Caco-2 (cell line): ENCODE measurements around the gene GPR39. TPM values are rescaled to one million over a fixed set of nuclear protein-coding genes. Genes with fewer than 3 reads are reported as not detected.

Experiments used
- BruUV-seq: library from RNA; stranded (reverse); fragments of 400-500 nt; replicated peaks from 2 replicates; lab custom pipeline; 2021; lab: Mats Ljungman, UMichigan
- CTCF ChIA-PET: fragments of 300-600 bp; sonication (Branson Sonifier 250); formaldehyde crosslinking; loops from one replicate; lab custom pipeline; 2022; ENCODE audit warnings: antibody characterized with exemption; lab: Charles Lee
- POLR2A ChIA-PET: fragments of 300-600 bp; sonication (Branson Sonifier 250); formaldehyde crosslinking; loops from one replicate; lab custom pipeline; 2022; ENCODE audit warnings: antibody characterized with exemption; lab: Charles Lee
- DNase-seq, 2 experiments: peaks; one replicate each; pipeline versions ENCODE4 v3.0.0 to v3.0.0-alpha.2; 2020 to 2022
- H3K27me3 ChIP-seq: replicated peaks from 2 replicates; pipeline ENCODE4 v1.6.0; 2011; ENCODE audit warnings: low read length; ENCODE audit not compliant: control insufficient read depth, insufficient read depth
- H3K36me3 ChIP-seq: 2 replicates; pipeline ENCODE4 v1.5.1; 2011; ENCODE audit warnings: low read length; ENCODE audit not compliant: control insufficient read depth, insufficient read depth
- H3K4me1 ChIP-seq: fragments of 250-450 bp; sonication (Bioruptor Pico); 2 replicates; pipeline ENCODE4 v1.5.1; 2020; ENCODE audit warnings: mild to moderate bottlenecking
- H3K4me3 ChIP-seq: 2 replicates; pipeline ENCODE4 v1.5.1; 2011; ENCODE audit warnings: low read depth, mild to moderate bottlenecking, control low read depth, low read length
- H3K9me3 ChIP-seq: fragments of 250-450 bp; sonication (Bioruptor Pico); 2 replicates; pipeline ENCODE4 v1.5.1; 2020; ENCODE audit warnings: mild to moderate bottlenecking, moderate library complexity
- H3K27ac Mint-ChIP-seq: one replicate; pipeline ENCODE4 v1.8.0; 2022; ENCODE audit warnings: mixed read lengths; ENCODE audit not compliant: unreplicated experiment
- H3K27me3 Mint-ChIP-seq: one replicate; pipeline ENCODE4 v1.8.0; 2022; ENCODE audit warnings: mixed read lengths; ENCODE audit not compliant: insufficient read depth, unreplicated experiment
- H3K36me3 Mint-ChIP-seq: one replicate; pipeline ENCODE4 v1.8.0; 2022; ENCODE audit warnings: mild to moderate bottlenecking, mixed read lengths; ENCODE audit not compliant: insufficient read depth, unreplicated experiment
- H3K4me1 Mint-ChIP-seq: one replicate; pipeline ENCODE4 v1.8.0; 2022; ENCODE audit warnings: low read depth, mixed read lengths; ENCODE audit not compliant: unreplicated experiment
- H3K4me3 Mint-ChIP-seq: one replicate; pipeline ENCODE4 v1.8.0; 2022; ENCODE audit warnings: mild to moderate bottlenecking, moderate library complexity, mixed read lengths; ENCODE audit not compliant: unreplicated experiment
- H3K9me3 Mint-ChIP-seq: one replicate; pipeline ENCODE4 v1.8.0; 2022; ENCODE audit warnings: mixed read lengths; ENCODE audit not compliant: unreplicated experiment
- CTCF ChIP-seq, 2 experiments: fragments of 200-600 bp in 1 of 2; IDR thresholded peaks; 1 replicate in 1 of 2; 2 replicates in 1 of 2; pipeline versions ENCODE4 v1.5.1 to v1.8.0; 2011 to 2022; ENCODE audit warnings: antibody characterized with exemption in 1 of 2, control low read depth in 1 of 2, inconsistent platforms in 1 of 2, low read depth in 1 of 2, low read length in 1 of 2, mild to moderate bottlenecking in 1 of 2, moderate library complexity in 1 of 2; ENCODE audit not compliant: insufficient read depth in 1 of 2, severe bottlenecking in 1 of 2, unreplicated experiment in 1 of 2
- intact Hi-C: fragments of 100-400 bp; cut with micrococcal nuclease; formaldehyde crosslinking; loops from one replicate; pipeline ENCODE4 v1.10.0; 2022; ENCODE audit not compliant: unreplicated experiment
- total RNA-seq: library from RNA; stranded (reverse); gene quantifications from 2 replicates; pipeline ENCODE4 v1.2.3, GENCODE V29; 2022

Gene GPR39
- total RNA-seq, 1 experiment from 2014 or later = 26.8 TPM

- no TSS peak for BruUV-seq
- H3K27me3 Mint-ChIP-seq = no peaks in the 10 kb centered on the region
- Histone ChIP-seq H3K36me3 (no peaks in the 10 kb centered on the region), H3K27me3 (no peaks in the 10 kb centered on the region), H3K4me3 (no peak overlapping the region), H3K4me1 (no peaks in the 10 kb centered on the region; the same call in 1 of the 2 replicates), H3K9me3 (no peaks in the 10 kb centered on the region)
- no peak for TF ChIP-seq CTCF (IDR thresholded peaks at IDR 0.05; ENCODE audit: insufficient read depth in 1 of 2, low read depth in 1 of 2, low read length in 1 of 2, severe bottlenecking in 1 of 2, unreplicated experiment in 1 of 2)
- peaks cover 6% of the 10 kb centered on the region for H3K36me3 Mint-ChIP-seq
- H3K4me3 Mint-ChIP-seq = no peak overlapping the region
- H3K9me3 Mint-ChIP-seq = no peaks in the 10 kb centered on the region
- DNase-seq = no peak
- ChIA-PET POLR2A (no interaction called here), CTCF (no interaction called here)
- no peak overlapping the region for H3K27ac Mint-ChIP-seq
- intact Hi-C loops = no loop called here
- peaks cover 9% of the 10 kb centered on the region for H3K4me1 Mint-ChIP-seq
These were observed 202.1 kb downstream of the GPR39 start for GRCh38 chr2:132618734-132619133.

GRCh38 chr2:132620115-132620514, 203.5 kb downstream of the GPR39 start:
- DNase-seq = no peak
- intact Hi-C loops = no loop called here
- Mint-ChIP-seq H3K27me3 (no peaks in the 10 kb centered on the region), H3K4me1 (peaks cover 9% of the 10 kb centered on the region), H3K27ac (no peak overlapping the region), H3K9me3 (peaks cover 7% of the 10 kb centered on the region), H3K36me3 (peaks cover 4% of the 10 kb centered on the region), H3K4me3 (no peak overlapping the region)
- ChIA-PET CTCF (no interaction called here), POLR2A (no interaction called here)
- no peak for TF ChIP-seq CTCF (IDR thresholded peaks at IDR 0.05; ENCODE audit: insufficient read depth in 1 of 2, low read depth in 1 of 2, low read length in 1 of 2, severe bottlenecking in 1 of 2, unreplicated experiment in 1 of 2)
- no peaks in the 10 kb centered on the region; the same call in 1 of the 2 replicates for H3K4me1 ChIP-seq
- H3K36me3 ChIP-seq = no peaks in the 10 kb centered on the region
- no peaks in the 10 kb centered on the region for H3K9me3 ChIP-seq
- no peaks in the 10 kb centered on the region for H3K27me3 ChIP-seq
- no peak overlapping the region for H3K4me3 ChIP-seq
- no TSS peak for BruUV-seq

GRCh38 chr2:132621131-132621875, 204.7 kb downstream of the GPR39 start:
- H3K4me3 Mint-ChIP-seq = no peak overlapping the region
- intact Hi-C loops = no loop called here
- Histone ChIP-seq H3K4me3 (no peak overlapping the region), H3K4me1 (no peaks in the 10 kb centered on the region; the same call in 1 of the 2 replicates), H3K36me3 (no peaks in the 10 kb centered on the region), H3K9me3 (no peaks in the 10 kb centered on the region), H3K27me3 (no peaks in the 10 kb centered on the region)
- H3K36me3 Mint-ChIP-seq = no peaks in the 10 kb centered on the region
- no peaks in the 10 kb centered on the region for H3K27me3 Mint-ChIP-seq
- no peak for TF ChIP-seq CTCF (IDR thresholded peaks at IDR 0.05; ENCODE audit: insufficient read depth in 1 of 2, low read depth in 1 of 2, low read length in 1 of 2, severe bottlenecking in 1 of 2, unreplicated experiment in 1 of 2)
- BruUV-seq = no TSS peak
- H3K27ac Mint-ChIP-seq = no peak overlapping the region
- CTCF ChIA-PET = no interaction called here
- no peak for DNase-seq
- POLR2A ChIA-PET = no interaction called here
- H3K4me1 Mint-ChIP-seq = peaks cover 9% of the 10 kb centered on the region
- peaks cover 7% of the 10 kb centered on the region for H3K9me3 Mint-ChIP-seq
